Thymus (tissue), 11 donors: Measurements from ENCODE around the gene SERINC5. TPM values are rescaled to one million over a fixed set of nuclear protein-coding genes. Genes with fewer than 3 reads are reported as not detected.
"Not testable (repeated sequence)": the region's sequence is repeated elsewhere in the genome, so short reads cannot be mapped to it uniquely, and the experiment has no call there.

ENCODE experiments used
- DNase-seq, 9 donors: peaks; one replicate each; pipeline ENCODE4 v3.0.0-alpha.2; 2013; ENCODE audit warnings: low spot score in 9 of 9, low read depth in 6 of 9, missing footprints in 1 of 9
- H3K27ac ChIP-seq, 2 donors: one replicate each; pipeline ENCODE4 v1.5.1; 2013; ENCODE audit warnings: control low read depth in 1 of 2, low read depth in 1 of 2, low read length in 1 of 2, mild to moderate bottlenecking in 1 of 2, moderate library complexity in 1 of 2
- H3K27me3 ChIP-seq, 2 donors: one replicate each; pipeline ENCODE4 v1.5.1; 2013; ENCODE audit warnings: low read length in 1 of 2; ENCODE audit not compliant: control insufficient read depth in 2 of 2, insufficient read depth in 1 of 2
- H3K36me3 ChIP-seq, 2 donors: one replicate each; pipeline ENCODE4 v1.5.1; 2013; ENCODE audit warnings: low read length in 1 of 2, mild to moderate bottlenecking in 1 of 2, moderate library complexity in 1 of 2; ENCODE audit not compliant: control insufficient read depth in 2 of 2, insufficient read depth in 2 of 2
- H3K4me1 ChIP-seq, 2 donors: one replicate each; pipeline ENCODE4 v1.5.1; 2013; ENCODE audit warnings: low read length in 2 of 2; ENCODE audit not compliant: control insufficient read depth in 2 of 2, insufficient read depth in 2 of 2
- H3K4me3 ChIP-seq, 2 donors: one replicate each; pipeline ENCODE4 v1.5.1; 2013; ENCODE audit warnings: low read length in 2 of 2, control low read depth in 1 of 2, mild to moderate bottlenecking in 1 of 2
- H3K9me3 ChIP-seq, 2 donors: one replicate each; pipeline ENCODE4 v1.5.1; 2013; ENCODE audit warnings: low read length in 1 of 2, mild to moderate bottlenecking in 1 of 2; ENCODE audit not compliant: control insufficient read depth in 2 of 2, insufficient read depth in 1 of 2
- WGBS: extraction: QIAGEN DNeasy Blood & Tissue Kit; methylation state at CpG from one replicate; pipeline ENCODE4 v1.1.7; 2013; 5-methylcytosine and 5-hydroxymethylcytosine counted together
- polyA plus RNA-seq: library from polyadenylated mRNA; stranded (reverse); fragments of 200-250 nt; gene quantifications from one replicate; pipeline ENCODE4 v1.2.3, GENCODE V29; 2013
- total RNA-seq: library from RNA; stranded (reverse); fragments of 120-200 nt; gene quantifications from one replicate; pipeline ENCODE4 v1.2.4, GENCODE V29; 2013
- donor health status: healthy.

SERINC5 gene
- total and polyA plus RNA-seq, 2 donors, result 7.1 to 14.7 TPM

DNA sequence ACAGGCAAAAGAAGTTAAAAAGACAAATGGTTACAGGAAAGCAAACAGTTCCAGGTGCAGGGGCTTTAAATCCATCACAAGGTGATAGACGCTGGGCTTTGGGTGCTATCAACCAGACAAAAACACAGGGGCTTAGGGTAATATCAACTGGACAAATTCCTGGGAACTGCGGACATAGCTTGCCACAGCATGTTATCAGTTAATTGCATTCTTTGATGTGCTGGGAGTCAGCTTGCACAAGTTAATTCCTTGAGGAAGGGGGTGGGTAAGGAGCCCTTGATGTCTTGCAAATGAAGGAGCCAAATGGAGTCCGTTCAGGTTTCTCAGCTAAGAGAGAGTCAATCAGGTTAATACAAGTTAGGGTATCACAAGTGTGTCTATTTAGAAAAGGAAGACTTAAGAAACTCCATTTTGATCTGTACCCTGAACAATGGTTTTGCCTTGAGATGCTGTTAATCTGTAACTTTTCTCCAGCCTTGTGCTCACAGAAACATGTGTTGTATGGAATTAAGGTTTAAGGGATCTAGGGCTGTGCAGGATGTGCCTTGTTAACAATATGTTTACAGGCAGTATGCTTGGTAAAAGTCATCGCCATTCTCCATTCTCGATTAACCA lies 144.4 kb downstream of the SERINC5 start:
- H3K27me3 ChIP-seq, H3K4me3 ChIP-seq, H3K36me3 ChIP-seq, DNase-seq: not testable (repeated sequence)
- peaks cover 0 to 20% of the 10 kb centered on the region in 2 donors for H3K9me3 ChIP-seq
- peak overlapping the region in 1 of 2 donors; percentile 52 for H3K27ac ChIP-seq
- 83% methylated on average over 5 of the region's 5 CpGs for WGBS
- H3K4me1 ChIP-seq, result peaks cover 5 to 34% of the 10 kb centered on the region in 2 donors

DNA sequence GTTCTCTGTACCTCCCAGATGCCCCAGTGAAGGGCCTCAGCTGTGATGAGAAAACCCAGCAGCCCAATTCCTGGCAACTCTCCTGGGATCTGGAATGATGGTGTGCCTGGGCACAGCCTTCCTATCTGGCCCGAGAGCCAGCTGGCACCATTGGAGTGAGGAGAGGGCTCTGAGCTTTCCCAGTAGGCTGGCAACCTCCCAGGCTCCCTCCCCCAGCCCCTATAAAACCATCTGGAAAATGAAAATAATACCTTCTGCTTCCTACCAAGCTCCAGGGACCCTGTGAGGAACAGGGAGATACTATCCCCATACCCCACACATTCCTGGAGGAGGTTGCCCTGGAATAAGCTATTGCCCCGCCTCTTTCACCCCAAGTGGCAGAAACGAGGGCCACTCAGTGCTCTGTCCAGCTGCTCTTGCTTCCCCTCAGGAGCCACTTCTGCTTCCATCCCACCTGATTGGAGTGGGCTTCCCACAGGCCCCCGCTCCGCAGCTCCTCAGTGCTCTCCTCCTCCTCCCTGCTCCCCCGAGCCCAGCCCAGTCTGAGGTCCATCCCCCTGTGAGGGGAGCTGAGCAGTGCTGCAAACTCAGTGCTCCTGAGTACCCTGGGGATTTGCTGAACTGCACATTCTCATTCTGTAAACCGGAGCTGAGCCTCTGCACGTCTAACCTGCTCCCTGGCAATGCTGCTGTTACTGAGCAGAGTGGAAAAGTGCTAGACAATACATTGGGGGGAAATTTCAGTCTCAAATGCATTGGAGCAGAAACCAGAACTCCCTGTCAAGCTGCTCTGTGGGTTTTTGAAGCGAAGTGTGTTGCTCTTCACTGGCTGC lies 146.0 kb downstream of the SERINC5 start:
- Histone ChIP-seq H3K9me3 (peaks cover 0 to 24% of the 10 kb centered on the region in 2 donors), H3K4me1 (peaks cover 20 to 50% of the 10 kb centered on the region in 2 donors), H3K36me3 (no peaks in the 10 kb centered on the region), H3K4me3 (no peak overlapping the region), H3K27me3 (no peaks in the 10 kb centered on the region), H3K27ac (peak overlapping the region in 1 of 2 donors; percentile 77)
- peak in 1 of 9 donors; percentile 58 for DNase-seq
- WGBS, result 88% methylated on average over 9 of the region's 9 CpGs

DNA sequence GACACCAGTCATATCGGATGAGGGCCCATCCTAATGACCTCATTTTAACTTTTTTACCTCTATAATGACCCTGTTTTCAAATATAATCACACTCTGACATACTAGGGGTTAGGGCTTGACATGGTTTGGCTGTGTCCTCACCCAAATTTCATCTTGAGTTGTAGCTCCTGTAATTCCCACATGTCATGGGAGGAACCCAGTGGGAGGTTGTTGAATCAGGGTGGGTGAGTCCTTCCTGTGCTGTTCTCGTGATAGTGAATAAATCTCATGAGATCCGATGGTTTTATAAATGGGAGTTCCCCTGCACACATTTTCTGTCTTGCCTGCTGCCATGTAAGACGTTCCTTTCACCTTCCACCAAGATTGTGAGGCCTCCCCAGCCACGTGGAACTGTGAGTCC lies 148.9 kb downstream of the SERINC5 start:
- H3K36me3 ChIP-seq, result no peaks in the 10 kb centered on the region
- peak overlapping the region in 1 of 2 donors; percentile 93 for H3K27ac ChIP-seq
- H3K4me3 ChIP-seq, result no peak overlapping the region
- H3K9me3 ChIP-seq, result peaks cover 0 to 12% of the 10 kb centered on the region in 2 donors
- 86% methylated on average over 5 of the region's 5 CpGs for WGBS
- H3K4me1 ChIP-seq, result peaks cover 46 to 76% of the 10 kb centered on the region in 2 donors
- no peak for DNase-seq
- H3K27me3 ChIP-seq, result no peaks in the 10 kb centered on the region

DNA sequence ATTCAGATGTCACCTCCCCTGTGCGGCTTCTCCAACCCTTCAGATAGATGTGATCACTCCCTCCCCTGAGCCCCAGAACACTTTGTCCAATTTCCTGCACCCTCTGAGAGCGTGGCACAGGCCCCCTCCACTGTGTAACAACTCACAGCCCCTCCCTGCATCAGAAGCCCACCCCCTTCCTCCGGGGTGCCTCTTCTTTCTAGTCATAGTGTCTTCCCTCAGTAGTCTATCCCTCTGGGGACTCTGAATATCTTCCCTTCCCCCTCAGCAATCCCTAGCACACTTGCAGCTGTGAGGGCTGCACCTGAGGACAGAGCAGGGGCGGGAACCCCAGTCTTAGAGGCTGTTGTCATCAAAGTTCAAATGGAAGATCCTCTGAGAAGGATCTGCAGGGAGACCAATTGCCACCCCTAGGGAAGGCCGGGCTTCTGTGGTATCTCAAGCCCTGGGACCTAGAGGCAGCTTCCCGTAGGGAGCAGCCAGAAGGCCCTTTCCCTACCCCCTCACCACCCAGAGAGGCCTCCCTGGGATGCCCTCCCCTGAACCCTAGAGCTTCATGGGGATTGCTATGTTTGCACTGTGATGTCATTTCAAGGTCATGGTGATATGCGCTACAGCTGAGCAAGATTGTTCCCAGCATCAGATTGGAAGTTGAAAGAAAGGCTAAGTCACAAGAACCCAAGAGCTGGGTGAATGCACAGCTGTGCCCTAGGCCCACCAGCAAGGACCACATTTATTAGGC lies 150.0 kb downstream of the SERINC5 start:
- Histone ChIP-seq H3K27ac (peak overlapping the region; percentile 80 to 93), H3K4me1 (peaks cover 48 to 70% of the 10 kb centered on the region in 2 donors), H3K27me3 (no peaks in the 10 kb centered on the region), H3K9me3 (peaks cover 0 to 12% of the 10 kb centered on the region in 2 donors), H3K4me3 (no peak overlapping the region), H3K36me3 (no peaks in the 10 kb centered on the region)
- WGBS, result 47% methylated on average over 7 of the region's 7 CpGs
- DNase-seq, result peak in 5 of 9 donors; percentile 48 to 88 (median 67)

DNA sequence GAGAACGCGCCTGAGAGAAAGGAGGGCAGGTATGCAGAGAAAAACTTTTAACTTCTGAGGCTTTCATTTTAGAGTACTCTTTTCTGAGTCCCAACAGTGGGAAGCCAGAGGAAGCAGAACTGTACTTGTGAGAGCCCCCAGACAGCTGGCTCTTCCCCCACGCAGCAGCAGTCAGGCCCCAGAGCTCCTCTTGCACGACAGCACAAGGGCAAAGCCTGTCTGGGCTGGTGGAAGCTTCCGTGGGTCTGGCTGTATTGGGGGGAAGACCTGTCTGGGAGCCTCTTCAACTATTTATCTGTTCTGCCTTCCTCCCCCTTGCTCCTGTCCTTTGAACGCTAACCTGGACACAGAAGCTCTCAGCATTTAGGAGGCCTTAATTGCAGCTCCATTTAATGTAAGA lies 152.5 kb downstream of the SERINC5 start:
- H3K36me3 ChIP-seq, result no peaks in the 10 kb centered on the region
- H3K27me3 ChIP-seq, result no peaks in the 10 kb centered on the region
- peaks cover 48 to 72% of the 10 kb centered on the region in 2 donors for H3K4me1 ChIP-seq
- peak overlapping the region; percentile 78 to 88 for H3K27ac ChIP-seq
- no peak overlapping the region for H3K4me3 ChIP-seq
- peaks cover 0 to 12% of the 10 kb centered on the region in 2 donors for H3K9me3 ChIP-seq
- 28% methylated on average over 6 of the region's 6 CpGs for WGBS
- DNase-seq, result peak in 4 of 9 donors; percentile 47 to 85 (median 68)

DNA sequence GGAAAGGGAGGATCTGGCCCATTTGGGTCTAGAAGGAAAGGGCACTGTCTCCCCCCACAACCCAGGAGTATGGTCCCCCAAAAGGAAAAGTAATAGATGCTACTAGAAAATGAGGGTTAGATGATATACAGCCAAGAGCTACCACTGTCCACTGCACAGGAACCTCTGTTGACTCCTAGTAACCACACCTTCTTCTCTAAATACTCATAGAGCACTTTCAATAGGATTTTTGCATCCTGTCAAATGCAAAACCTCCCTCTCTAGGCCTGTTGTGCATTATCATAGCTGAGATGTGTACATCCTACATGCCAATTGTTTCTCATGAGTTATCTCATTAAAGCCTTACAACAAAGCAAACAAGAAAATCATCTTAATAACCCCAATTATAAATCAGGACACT lies 153.9 kb downstream of the SERINC5 start:
- Histone ChIP-seq H3K9me3 (peaks cover 0 to 9% of the 10 kb centered on the region in 2 donors), H3K4me3 (no peak overlapping the region), H3K27ac (peak overlapping the region in 1 of 2 donors; percentile 11), H3K4me1 (peaks cover 53 to 84% of the 10 kb centered on the region in 2 donors), H3K36me3 (no peaks in the 10 kb centered on the region), H3K27me3 (no peaks in the 10 kb centered on the region)
- DNase-seq, result no peak

DNA sequence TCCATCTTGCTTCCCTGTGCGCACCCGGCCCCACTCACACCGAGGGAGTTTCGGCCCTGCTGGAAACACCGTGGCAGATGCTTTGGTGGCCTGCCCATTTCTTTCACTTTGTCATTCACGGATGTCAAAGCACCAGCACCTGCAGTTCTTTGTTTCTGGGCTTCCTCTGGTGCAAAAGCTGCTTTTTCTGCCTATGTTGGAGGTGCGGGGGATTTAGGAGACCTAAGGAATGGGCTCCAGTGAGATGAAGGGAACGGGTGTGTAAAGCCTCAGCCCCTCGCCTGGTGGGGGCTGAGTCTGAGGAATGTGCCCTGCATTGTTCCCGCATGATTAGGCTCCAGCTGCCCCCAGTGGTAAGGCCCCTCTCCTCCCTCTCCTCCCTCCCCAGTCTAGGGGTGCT lies 158.4 kb downstream of the SERINC5 start:
- peak in 2 of 9 donors; percentile 47 to 67 for DNase-seq
- Histone ChIP-seq H3K4me1 (peaks cover 12 to 69% of the 10 kb centered on the region in 2 donors), H3K4me3 (no peak overlapping the region), H3K9me3 (no peaks in the 10 kb centered on the region), H3K27me3 (no peaks in the 10 kb centered on the region), H3K36me3 (no peaks in the 10 kb centered on the region), H3K27ac (peak overlapping the region in 1 of 2 donors; percentile 71)
- 91% methylated on average over 10 of the region's 10 CpGs for WGBS

DNA sequence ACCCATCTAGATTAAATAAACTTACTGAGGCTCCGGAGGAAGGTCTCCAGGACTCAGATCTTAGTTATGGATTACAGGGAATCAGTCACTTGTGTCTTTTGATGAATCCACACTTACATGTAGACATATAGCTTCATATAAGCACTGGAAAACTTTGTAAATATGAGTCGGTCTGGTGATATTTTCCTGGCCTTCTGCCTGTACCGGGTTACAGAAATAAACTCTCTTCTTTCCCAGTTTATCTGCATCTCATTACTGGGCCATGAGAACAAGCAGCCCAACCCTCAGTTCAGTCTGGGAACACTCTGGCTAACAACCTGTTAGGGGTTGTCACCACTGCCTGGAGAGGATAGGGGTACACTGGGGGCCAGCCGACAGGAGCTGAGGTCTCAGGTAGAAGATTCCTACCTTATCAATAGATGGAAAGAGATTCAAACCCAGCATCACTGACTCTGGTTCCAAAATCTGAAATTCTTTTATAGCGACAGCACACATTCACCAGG lies 161.6 kb downstream of the SERINC5 start:
- DNase-seq, result no peak
- Histone ChIP-seq H3K4me1 (peaks cover 10 to 61% of the 10 kb centered on the region in 2 donors), H3K36me3 (no peaks in the 10 kb centered on the region), H3K4me3 (no peak overlapping the region), H3K27ac (no peak overlapping the region), H3K9me3 (no peaks in the 10 kb centered on the region), H3K27me3 (no peaks in the 10 kb centered on the region)
- WGBS, result 98% methylated on average over 5 of the region's 5 CpGs
